Stimulated activated CD8-positive, alpha-beta memory T cell treated with anti-CD3 and anti-CD28 coated beads, Interleukin-7, amount 100 ng/mL, for 4 hours (primary cell): ENCODE data around the gene MPPED1.

Experiments used
- DNase-seq, 2 donors: peaks; one replicate each; pipeline ENCODE4 v3.0.0-alpha.2; 2020; ENCODE audit warnings: low read depth in 2 of 2

MPPED1 gene

GRCh38 chr22:43411869-43412807 is at the start of gene MPPED1:
MPPED1 (plus strand) TSS chr22:43412014; CDS start chr22:43424986, 12,972 bp downstream.
- DNase-seq: no peak

GRCh38 chr22:43363315-43364168 is 48.3 kb upstream of the MPPED1 start:
- DNase-seq: no peak

- no peak for DNase-seq
Observed at GRCh38 chr22:43364169-43364435, 47.7 kb upstream of the MPPED1 start.

- DNase-seq: no peak
Observed at GRCh38 chr22:43365715-43366440, 45.9 kb upstream of the MPPED1 start.

- DNase-seq: no peak
Observed at GRCh38 chr22:43370036-43370435, 41.8 kb upstream of the MPPED1 start.

GRCh38 chr22:43375951-43376455 is 35.8 kb upstream of the MPPED1 start:
- DNase-seq: no peak

- DNase-seq: peak; percentile 17 to 49
Observed at GRCh38 chr22:43376765-43377547, 34.9 kb upstream of the MPPED1 start.

GRCh38 chr22:43377548-43377895 is 34.3 kb upstream of the MPPED1 start:
- DNase-seq: no peak

GRCh38 chr22:43377896-43378704 is 33.7 kb upstream of the MPPED1 start:
- DNase-seq: no peak

GRCh38 chr22:43381693-43382092 is 30.1 kb upstream of the MPPED1 start:
- DNase-seq: no peak

- DNase-seq: no peak
Observed at GRCh38 chr22:43384863-43385262, 27.0 kb upstream of the MPPED1 start.

- peak; percentile 24 to 60 for DNase-seq
Observed at GRCh38 chr22:43385770-43386641, 25.8 kb upstream of the MPPED1 start.

DNA sequence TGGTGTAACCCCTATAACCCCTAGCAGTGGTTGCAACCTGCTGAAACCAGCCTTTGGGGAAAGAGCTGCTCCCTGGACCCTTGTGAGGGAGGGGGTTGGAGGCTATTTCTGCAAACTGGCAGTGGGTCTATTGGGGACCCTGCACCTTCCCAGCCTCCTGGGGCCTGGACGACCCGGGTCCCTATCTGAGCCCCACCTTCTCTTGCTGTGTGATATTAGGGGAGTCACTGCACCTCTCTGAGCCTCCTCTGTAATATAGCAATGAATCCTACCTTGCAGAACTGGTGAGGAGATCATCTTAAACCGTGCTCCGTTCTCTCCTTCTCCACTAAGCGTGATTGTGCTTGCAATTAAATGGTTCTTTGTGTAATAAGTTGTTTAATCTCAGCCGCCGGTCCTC is 24.0 kb upstream of the MPPED1 start:
- DNase-seq: no peak

DNA sequence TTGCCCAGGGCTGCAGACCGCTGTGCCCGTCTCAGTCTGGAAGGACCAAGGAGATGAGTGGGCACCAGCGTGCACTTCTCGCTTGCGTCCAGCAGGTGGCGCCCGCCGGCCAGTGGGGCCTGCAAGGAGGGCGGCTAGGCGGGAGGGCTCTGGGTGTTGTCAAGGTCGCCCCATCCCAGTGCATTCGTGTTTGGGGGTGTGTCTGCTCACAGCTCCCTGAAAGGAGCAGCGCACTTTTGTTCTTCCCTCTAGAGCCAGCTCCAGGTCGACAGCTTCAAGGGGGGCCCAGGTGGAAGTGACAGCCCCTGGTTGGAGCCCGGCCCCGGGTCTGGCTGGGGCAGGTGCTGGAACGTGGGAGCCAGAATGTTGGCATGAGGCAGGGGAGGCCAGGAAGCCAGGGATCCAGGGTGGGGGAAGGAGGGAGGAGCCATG is 23.4 kb upstream of the MPPED1 start:
- DNase-seq: peak; percentile 48 to 54

DNA sequence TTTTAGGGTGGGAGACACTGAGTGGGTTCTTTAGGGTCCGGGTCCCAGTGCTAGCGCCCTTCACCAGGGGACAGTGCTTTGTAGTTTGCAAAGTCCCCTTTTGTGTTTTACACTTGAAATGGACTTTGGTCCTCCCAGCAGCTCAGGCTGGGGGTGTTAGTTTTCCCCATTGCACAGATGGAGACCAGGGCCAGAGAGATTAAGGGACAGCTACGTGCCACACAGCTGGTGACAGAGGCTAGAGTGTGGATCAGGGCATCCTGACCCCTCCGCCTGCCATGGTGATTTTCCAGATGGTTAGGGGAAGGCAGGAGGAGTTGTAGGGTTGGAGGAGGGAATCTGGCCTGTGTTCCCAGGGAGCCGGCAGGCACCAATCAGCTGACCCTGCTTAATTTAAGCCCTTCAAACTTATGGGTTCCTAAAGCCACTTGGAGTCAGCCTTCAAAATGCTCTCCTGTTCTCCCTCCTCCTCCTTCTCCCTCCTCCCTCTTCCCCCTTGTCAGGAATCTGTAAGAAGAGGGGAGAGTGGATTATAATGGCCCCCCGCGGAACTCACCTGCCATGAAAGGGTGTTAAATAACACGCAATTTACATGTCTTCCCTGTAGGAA is 22.5 kb upstream of the MPPED1 start:
- no peak for DNase-seq

DNA sequence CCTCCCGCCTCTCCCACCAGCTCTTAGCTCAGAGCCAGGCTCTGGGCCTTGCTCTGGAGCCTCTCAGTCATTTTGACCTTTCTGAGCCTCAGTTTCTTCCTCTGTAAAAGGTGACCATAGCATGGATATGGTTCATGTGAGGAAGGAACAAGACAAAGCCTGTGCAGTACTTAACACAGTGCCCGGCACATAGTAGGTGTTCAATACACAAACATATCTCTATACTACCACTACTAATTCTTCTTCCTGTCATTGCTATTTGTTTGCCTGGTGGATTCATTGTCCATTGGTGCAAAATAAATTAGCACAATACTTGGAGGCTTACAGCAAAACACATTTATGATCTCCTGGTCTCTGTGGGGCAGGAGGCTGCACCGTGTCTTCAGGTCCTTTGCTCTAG is 21.6 kb upstream of the MPPED1 start:
- DNase-seq: no peak

DNA sequence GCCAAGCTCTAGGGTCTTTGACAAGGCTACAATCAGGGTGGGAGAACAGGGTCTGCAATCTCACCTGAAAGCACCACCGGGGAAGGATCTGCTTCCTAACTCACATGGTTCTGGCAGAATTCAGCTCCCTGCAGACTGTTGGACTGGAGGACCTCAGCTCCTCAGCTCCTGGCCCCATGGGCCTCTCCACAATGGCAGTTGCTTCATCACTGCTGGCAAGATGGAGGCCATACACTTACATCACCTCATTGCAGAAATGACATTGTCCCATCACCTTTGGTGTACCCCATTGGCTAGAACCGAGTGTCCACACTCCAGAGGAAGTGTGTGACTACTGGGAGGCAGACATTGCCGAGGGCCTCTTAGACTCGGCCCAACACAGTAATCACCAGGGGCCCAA is 20.9 kb upstream of the MPPED1 start:
- DNase-seq: no peak

DNA sequence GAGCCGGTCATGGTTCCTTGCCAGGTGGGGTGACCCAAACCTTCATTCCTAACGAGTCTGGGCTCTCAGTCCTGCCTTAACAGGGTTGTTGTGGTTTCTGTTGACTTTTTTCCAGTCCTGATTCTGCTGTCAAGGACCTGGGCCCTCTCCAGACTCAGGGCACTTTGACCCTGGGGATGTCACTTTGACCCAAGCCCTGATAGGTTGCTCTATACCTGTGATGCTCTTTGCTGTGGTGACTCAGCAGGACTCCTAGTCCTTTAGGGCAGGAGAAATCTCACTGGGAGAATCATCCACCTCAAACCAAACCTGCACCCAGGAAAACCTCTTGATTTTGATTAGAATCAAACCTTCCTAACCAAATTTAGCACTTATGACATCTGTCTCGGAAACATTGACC is 20.5 kb upstream of the MPPED1 start:
- DNase-seq: no peak

GRCh38 chr22:43392385-43392989 is 19.3 kb upstream of the MPPED1 start:
- DNase-seq: no peak
